ENCODE data around the gene OR6T1. TPM values are rescaled to one million over a fixed set of nuclear protein-coding genes. Genes with fewer than 3 reads are reported as not detected.

The OR6T1 gene
- total RNA-seq, 1 donor from 2014 or later: not detected

DNA sequence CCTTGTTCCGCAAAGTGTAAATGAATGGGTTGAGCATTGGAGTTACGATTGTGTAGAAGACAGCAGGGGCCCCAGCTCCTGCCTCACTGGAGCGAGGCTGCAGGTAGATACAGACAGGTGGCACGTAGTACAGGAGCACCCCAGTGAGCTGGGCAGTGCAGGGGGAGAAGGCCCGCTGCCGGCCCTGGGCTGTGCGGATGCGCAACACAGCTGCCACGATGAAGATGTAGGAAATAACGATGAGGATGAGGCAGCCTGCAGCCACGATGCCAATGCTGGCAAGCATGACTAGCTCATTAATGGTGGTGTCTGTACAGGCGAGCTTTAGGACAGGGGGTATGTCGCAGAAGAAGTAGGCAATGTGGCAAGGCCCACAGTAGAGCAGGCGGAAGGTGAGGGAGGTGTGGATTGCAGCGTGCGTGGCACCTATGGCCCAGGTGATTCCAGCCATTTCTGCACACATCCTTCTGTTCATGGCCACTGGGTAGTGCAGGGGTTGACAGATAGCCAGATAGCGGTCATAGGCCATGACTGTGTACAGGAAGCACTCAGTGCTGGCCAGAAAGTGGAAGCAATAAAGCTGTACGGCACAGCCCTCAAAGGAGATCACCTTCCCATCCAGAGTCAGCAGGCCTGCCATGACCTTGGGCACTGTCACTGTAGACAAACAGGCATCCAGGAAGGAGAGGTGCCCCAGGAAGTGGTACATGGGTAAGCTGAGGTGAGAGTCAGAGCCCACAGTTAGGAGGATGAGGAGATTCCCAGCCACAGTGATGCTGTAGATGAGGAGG, 33.3 kb upstream of the OR6T1 start:
- H3K4me2 ChIP-seq (ENCODE audit: low read length): no peak overlapping the region
- Mint-ChIP-seq H3K36me3 (ENCODE audit: low read depth, unreplicated experiment) (no peaks in the 10 kb centered on the region), H3K27ac (ENCODE audit: unreplicated experiment) (no peak overlapping the region), H3K27me3 (ENCODE audit: low read depth, unreplicated experiment) (peaks cover 2% of the 10 kb centered on the region), H3K4me1 (ENCODE audit: low read depth, unreplicated experiment) (peaks cover 14% of the 10 kb centered on the region), H3K9me3 (ENCODE audit: unreplicated experiment) (peaks cover 1% of the 10 kb centered on the region), H3K4me3 (ENCODE audit: unreplicated experiment) (no peak overlapping the region)
- H2AFZ ChIP-seq (ENCODE audit: low read depth, low read length): no peak overlapping the region
- no peaks in the 10 kb centered on the region for H3K79me2 ChIP-seq (ENCODE audit: insufficient read depth, low read length)
- no peaks in the 10 kb centered on the region for H3K36me3 ChIP-seq (ENCODE audit: insufficient read depth, low read length)
- no peak overlapping the region for H3K9ac ChIP-seq (ENCODE audit: low read length)
- DNase-seq (ENCODE audit: low read depth) (no peak), FAIRE-seq (no peak)
- TF ChIP-seq EZH2 (IDR thresholded peaks at IDR 0.05; ENCODE audit: insufficient read depth, low read length): no peak
- TF ChIP-seq, protein P1, sequence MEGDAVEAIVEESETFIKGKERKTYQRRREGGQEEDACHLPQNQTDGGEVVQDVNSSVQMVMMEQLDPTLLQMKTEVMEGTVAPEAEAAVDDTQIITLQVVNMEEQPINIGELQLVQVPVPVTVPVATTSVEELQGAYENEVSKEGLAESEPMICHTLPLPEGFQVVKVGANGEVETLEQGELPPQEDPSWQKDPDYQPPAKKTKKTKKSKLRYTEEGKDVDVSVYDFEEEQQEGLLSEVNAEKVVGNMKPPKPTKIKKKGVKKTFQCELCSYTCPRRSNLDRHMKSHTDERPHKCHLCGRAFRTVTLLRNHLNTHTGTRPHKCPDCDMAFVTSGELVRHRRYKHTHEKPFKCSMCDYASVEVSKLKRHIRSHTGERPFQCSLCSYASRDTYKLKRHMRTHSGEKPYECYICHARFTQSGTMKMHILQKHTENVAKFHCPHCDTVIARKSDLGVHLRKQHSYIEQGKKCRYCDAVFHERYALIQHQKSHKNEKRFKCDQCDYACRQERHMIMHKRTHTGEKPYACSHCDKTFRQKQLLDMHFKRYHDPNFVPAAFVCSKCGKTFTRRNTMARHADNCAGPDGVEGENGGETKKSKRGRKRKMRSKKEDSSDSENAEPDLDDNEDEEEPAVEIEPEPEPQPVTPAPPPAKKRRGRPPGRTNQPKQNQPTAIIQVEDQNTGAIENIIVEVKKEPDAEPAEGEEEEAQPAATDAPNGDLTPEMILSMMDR (IDR thresholded peaks at IDR 0.05; ENCODE audit: insufficient read depth, low read depth, low read length): no peak
- H4K20me1 ChIP-seq (ENCODE audit: insufficient read depth, low read length): no peaks in the 10 kb centered on the region
- H3K4me3 ChIP-seq (ENCODE audit: insufficient read depth, low read depth, low read length): no peak overlapping the region
- H3K27ac ChIP-seq (ENCODE audit: low read depth, low read length): no peak overlapping the region
- H3K27me3 ChIP-seq (ENCODE audit: insufficient read depth, low read length): no peaks in the 10 kb centered on the region
- H3K4me1 ChIP-seq (ENCODE audit: insufficient read depth, low read length): no peaks in the 10 kb centered on the region
- no peaks in the 10 kb centered on the region for H3K9me3 ChIP-seq (ENCODE audit: insufficient read depth, low read depth, low read length)

DNA sequence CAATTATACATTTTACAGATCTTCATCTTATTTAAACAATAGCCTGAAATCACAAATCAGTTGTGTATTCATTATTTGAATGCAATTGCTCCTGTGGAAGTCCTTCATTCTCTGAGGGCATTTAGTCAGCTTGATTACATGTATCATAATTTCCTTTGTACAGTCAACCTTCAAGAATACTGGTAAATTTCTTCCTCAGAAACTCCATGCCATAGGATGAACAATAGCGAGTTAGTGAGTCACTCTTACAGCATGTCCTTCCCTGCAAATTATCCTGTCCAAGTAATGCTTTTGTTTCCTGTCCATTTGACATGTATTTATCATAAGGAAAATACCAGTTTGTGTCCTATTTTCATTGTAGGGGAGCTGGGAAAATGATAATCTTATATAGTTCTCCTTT, 30.2 kb upstream of the OR6T1 start:
- no peak overlapping the region for H2AFZ ChIP-seq (ENCODE audit: low read depth, low read length)
- Mint-ChIP-seq H3K4me1 (ENCODE audit: low read depth, unreplicated experiment) (peaks cover 14% of the 10 kb centered on the region), H3K27ac (ENCODE audit: unreplicated experiment) (peak overlapping the region; percentile 10), H3K9me3 (ENCODE audit: unreplicated experiment) (peaks cover 4% of the 10 kb centered on the region), H3K36me3 (ENCODE audit: low read depth, unreplicated experiment) (no peaks in the 10 kb centered on the region), H3K4me3 (ENCODE audit: unreplicated experiment) (no peak overlapping the region), H3K27me3 (ENCODE audit: low read depth, unreplicated experiment) (no peaks in the 10 kb centered on the region)
- H3K79me2 ChIP-seq (ENCODE audit: insufficient read depth, low read length): no peaks in the 10 kb centered on the region
- no peaks in the 10 kb centered on the region for H3K4me1 ChIP-seq (ENCODE audit: insufficient read depth, low read length)
- no peak overlapping the region for H3K4me3 ChIP-seq (ENCODE audit: insufficient read depth, low read depth, low read length)
- H3K9ac ChIP-seq (ENCODE audit: low read length): no peak overlapping the region
- no peaks in the 10 kb centered on the region for H4K20me1 ChIP-seq (ENCODE audit: insufficient read depth, low read length)
- TF ChIP-seq EZH2 (IDR thresholded peaks at IDR 0.05; ENCODE audit: insufficient read depth, low read length): no peak
- TF ChIP-seq, protein P1 (IDR thresholded peaks at IDR 0.05; ENCODE audit: insufficient read depth, low read depth, low read length): no peak
- H3K36me3 ChIP-seq (ENCODE audit: insufficient read depth, low read length): no peaks in the 10 kb centered on the region
- no peaks in the 10 kb centered on the region for H3K27me3 ChIP-seq (ENCODE audit: insufficient read depth, low read length)
- no peak overlapping the region for H3K4me2 ChIP-seq (ENCODE audit: low read length)
- DNase-seq (ENCODE audit: low read depth) (peak; percentile 72), FAIRE-seq (no peak)
- peak overlapping the region; percentile 17 for H3K27ac ChIP-seq (ENCODE audit: low read depth, low read length)
- no peaks in the 10 kb centered on the region for H3K9me3 ChIP-seq (ENCODE audit: insufficient read depth, low read depth, low read length)

DNA sequence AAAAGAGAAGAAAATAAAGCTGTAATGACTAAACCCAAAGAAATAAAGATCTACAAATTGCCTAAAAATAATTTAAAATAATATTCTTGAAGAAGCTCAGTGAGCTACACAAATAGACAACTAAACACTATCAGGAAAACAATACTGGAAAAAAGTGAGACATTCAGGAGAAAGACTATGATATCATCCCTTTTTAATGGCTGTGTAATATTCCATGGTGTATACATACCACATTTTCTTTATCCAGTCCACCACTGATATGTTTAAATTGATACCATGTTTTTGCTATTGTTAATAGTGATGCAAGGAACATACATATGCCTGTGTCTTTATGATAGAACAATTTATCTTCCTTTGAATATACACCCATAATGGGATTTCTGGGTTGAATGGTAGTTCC, 13.1 kb upstream of the OR6T1 start:
- Histone ChIP-seq H3K36me3 (ENCODE audit: insufficient read depth, low read length) (no peaks in the 10 kb centered on the region), H3K4me1 (ENCODE audit: insufficient read depth, low read length) (no peaks in the 10 kb centered on the region), H2AFZ (ENCODE audit: low read depth, low read length) (no peak overlapping the region), H3K27ac (ENCODE audit: low read depth, low read length) (no peak overlapping the region), H3K27me3 (ENCODE audit: insufficient read depth, low read length) (no peaks in the 10 kb centered on the region), H3K9me3 (ENCODE audit: insufficient read depth, low read depth, low read length) (no peaks in the 10 kb centered on the region), H3K9ac (ENCODE audit: low read length) (no peak overlapping the region), H3K4me3 (ENCODE audit: insufficient read depth, low read depth, low read length) (no peak overlapping the region), H4K20me1 (ENCODE audit: insufficient read depth, low read length) (no peaks in the 10 kb centered on the region), H3K79me2 (ENCODE audit: insufficient read depth, low read length) (no peaks in the 10 kb centered on the region), H3K4me2 (ENCODE audit: low read length) (no peak overlapping the region)
- no peaks in the 10 kb centered on the region for H3K27me3 Mint-ChIP-seq (ENCODE audit: low read depth, unreplicated experiment)
- DNase-seq (ENCODE audit: low read depth) (no peak), FAIRE-seq (no peak)
- TF ChIP-seq, protein P1 (IDR thresholded peaks at IDR 0.05; ENCODE audit: insufficient read depth, low read depth, low read length): no peak
- TF ChIP-seq EZH2 (IDR thresholded peaks at IDR 0.05; ENCODE audit: insufficient read depth, low read length): no peak
- H3K4me1 Mint-ChIP-seq (ENCODE audit: low read depth, unreplicated experiment): no peaks in the 10 kb centered on the region
- peaks cover 7% of the 10 kb centered on the region for H3K9me3 Mint-ChIP-seq (ENCODE audit: unreplicated experiment)
- H3K36me3 Mint-ChIP-seq (ENCODE audit: low read depth, unreplicated experiment): no peaks in the 10 kb centered on the region
- no peak overlapping the region for H3K4me3 Mint-ChIP-seq (ENCODE audit: unreplicated experiment)
- no peak overlapping the region for H3K27ac Mint-ChIP-seq (ENCODE audit: unreplicated experiment)

Measured in astrocyte (in vitro differentiated cells and primary cell).